GM11168 (cell line): ENCODE measurements around the gene BRD3OS.

Experiments used
- in situ Hi-C: fragments of 300-500 bp; cut with MboI; formaldehyde crosslinking; loops from one replicate; pipeline ENCODE4 v1.12.0; 2022; ENCODE audit warnings: low sequenced_read_pairs; ENCODE audit not compliant: unreplicated experiment

BRD3OS gene

DNA sequence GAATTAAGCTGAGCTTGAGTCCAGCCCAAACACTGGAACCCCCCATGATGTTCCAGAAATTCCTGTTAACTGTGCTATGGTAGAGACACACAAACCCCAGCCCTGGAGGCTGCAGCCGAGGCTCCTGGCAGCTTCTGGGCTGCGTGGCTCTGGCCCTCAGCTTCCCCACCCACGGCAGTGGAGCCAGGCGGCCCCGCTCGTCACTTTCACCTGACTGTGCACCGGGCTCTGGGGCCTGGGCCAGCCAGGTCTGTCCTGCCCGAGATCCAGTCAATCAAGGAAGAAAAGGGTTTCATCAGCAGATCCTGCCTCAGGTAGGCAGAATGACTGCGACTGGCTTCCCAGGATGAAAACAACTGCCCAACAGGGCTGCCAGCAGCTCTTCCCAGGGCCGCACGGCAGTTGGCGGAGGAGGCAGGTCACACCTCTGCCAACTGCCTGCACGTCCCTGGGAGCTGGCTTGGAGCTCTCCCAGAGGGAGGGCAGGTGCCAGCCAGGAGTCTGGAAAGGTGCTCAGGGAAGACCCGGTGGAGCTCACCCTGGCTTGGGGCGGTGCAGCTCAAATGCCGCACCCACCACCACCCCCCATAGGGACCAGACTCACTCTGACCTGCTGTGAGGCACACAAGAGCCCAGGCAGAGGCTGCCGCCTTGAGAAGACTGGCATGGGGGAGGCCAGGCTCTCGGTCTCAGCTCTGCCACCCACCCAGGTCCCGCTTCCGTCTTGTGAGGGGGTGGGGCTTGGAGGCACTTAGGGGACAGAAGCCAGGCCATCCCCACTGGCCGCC is 21.8 kb downstream of the BRD3OS start:
- in situ Hi-C loops = no loop called here

DNA sequence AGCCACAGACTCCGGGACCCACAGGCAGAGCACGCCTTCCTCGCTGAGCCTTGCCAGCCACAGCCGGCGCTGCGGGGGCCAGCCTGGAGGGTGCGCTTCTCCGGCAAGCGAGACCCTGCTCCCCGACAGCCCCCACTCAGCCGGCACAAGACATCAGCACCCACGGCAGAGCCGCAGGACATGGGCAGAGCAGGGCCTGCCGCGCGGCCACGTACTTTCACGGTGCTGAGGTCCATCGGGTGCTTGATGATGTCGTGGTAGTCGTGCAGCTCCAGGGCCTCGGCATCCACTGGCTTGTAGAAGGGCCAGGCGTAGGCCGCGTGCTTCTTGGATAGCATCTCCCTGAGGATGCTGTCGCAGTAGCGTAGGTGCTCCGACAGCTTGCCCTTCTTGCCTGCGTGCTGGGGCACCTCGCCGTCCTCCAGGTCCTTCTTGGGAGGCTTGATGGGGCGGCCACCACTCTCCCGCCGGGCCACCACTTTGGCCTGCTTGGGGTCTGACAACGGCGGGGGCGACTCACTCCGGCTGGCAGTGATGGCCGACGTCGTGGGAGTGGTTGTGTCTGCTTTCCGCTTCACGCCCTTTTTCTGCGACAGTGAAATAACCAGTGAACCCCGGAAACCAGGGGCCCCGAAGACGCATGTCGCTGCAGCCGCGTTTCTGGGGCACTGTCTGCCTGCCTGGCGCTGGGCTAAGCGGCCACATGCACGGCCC is 22.7 kb downstream of the BRD3OS start:
- in situ Hi-C loops = no loop called here

GRCh38 chr9:134048582-134048968 is 23.3 kb downstream of the BRD3OS start:
- in situ Hi-C loops = no loop called here

GRCh38 chr9:134049236-134049635 is 24.0 kb downstream of the BRD3OS start:
- in situ Hi-C loops = no loop called here

- in situ Hi-C loops = no loop called here
Measured at GRCh38 chr9:134049772-134050588, 24.7 kb downstream of the BRD3OS start.

DNA sequence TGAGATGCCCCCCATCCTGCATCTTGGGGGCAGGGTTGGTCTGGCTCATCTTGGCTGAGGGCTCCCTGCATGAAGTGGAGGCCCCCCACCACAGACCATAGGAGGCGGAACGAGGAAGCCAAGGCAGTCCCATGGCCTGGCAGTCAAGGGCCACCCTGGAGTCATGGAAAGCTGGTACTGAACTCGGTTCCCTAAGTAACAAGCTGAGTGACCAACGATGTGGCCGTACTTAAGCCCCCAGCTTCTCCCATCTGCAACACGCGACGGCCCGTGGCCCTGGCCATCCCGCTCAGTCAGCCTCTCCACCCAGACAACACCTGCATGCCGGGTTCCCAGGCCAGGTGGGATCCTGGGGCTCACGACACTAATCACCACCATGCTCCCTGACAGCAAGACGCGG is 25.4 kb downstream of the BRD3OS start:
- in situ Hi-C loops = no loop called here

DNA sequence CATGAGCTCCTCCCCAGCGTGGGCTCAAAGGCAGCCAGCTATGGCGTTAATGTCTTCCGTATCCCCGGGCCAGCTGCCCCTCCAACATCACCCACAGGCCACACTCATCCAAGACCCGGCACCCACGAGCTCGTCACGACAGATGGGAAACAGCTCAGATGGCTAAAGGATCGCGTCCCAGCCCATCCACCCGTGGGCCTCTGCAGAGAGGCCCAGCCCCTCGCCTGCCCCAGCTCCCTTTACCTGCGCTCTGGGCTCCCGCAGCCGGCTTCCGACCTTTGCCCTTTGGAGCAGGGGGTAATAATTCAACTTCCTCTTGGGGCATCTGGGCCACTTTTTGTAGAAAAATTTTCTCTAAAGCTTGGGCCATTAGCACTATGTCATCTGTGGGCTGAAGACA is 26.0 kb downstream of the BRD3OS start:
- in situ Hi-C loops = no loop called here

DNA sequence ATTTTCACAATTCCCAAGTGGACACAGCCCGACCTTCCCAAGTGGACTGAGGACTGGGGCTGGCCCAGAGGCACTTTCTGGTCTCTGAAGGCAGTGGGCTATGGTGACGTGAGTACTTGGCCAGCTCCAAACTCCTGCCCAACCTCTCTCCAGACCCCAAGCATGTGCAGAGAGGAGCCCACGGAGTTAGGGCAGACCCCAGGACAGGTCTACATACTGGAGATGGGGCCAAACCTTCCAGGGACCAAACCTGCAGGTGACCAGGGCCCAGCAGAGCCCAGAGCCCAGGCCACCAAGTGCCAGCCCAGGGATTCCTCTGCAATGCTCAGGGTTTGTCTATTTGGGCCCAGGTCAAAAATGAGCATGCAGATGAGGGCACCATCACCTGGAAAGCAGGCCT is 27.2 kb downstream of the BRD3OS start:
- in situ Hi-C loops = no loop called here

- in situ Hi-C loops = no loop called here
Measured at GRCh38 chr9:134052941-134053340, 27.7 kb downstream of the BRD3OS start.

GRCh38 chr9:134053401-134053871 is 28.2 kb downstream of the BRD3OS start:
- in situ Hi-C loops = no loop called here

DNA sequence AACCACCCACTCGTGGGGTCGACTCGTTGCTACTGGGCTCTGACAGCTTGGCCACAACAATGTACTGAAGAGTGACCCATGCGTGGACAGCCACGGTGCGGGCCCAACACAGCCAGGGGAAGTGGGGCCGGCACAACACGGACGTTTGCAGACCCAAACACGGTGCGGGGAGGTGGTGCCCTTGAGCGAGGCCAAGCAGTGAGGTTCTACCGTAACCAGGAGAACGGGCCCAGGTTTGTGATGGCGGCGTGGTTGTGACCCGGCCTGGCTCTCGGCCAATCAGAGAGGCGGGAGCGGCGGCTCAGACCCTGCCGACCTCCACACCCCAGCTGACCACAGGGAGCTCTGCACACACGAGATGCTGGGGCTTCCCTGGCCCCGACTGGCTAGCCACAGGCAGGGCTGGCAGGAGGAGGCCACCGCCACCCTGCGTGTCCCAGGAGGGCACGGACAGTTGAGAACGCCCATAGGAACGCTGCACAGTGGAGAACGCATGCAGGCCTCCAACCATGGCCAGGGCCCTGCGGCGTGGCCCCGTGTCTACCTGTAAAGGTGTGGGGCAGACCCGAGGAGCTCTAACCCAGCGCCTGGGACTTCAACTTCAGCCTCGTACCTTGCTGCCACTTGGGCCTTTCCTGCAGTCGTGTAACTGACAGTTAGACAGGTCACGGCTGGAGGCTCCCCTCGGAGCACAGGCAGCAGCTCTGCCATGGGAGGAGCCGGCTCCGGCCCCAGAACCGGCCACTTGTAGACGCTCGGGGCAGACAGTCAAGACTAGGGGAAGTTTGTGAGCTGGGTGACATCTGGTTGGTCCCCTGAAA is 28.9 kb downstream of the BRD3OS start:
- in situ Hi-C loops = no loop called here

DNA sequence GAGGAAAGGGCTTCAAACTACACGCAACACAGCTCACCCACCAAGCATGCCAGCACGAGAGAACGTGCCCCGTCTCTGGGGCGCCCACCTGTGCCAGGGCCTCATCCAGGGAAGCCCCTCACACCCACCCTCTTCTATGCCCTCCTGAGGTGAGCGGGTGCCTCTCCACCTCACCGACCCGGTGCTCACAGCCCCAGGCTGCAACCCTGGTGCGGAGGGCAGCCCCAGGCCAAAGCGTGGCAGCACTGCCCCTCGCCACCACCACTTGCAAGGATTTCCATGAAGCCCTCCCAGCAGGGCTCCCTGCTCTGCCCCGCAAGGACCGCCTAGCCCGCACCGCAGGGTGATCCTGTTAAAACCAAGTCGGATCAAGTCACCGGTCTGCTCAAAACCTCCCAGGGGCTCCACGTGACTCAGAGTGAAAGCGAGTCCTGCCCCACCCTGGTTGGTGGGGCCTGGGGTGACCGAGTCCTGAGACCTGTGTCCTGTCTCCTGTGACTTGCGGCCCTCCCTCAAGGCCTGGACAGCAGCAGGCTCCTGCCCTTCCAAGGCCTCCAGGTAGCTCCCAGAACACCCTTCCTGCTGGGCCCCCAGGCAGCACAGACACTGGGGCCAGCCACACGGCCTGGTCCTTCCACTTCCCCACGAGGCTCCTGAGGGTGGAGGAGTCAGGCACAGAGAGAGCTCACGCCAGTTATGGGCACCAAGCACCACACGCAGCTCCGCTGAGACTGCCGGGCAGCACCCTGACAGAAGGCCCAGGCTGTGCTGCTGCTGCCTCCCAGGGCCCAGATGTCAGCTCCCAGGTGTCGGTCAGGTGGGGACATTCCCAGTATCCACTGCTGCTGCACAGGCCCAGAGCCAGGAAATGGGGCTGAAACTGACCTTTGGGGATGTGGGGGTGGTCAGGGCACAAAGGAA is 29.9 kb downstream of the BRD3OS start:
- in situ Hi-C loops = no loop called here

DNA sequence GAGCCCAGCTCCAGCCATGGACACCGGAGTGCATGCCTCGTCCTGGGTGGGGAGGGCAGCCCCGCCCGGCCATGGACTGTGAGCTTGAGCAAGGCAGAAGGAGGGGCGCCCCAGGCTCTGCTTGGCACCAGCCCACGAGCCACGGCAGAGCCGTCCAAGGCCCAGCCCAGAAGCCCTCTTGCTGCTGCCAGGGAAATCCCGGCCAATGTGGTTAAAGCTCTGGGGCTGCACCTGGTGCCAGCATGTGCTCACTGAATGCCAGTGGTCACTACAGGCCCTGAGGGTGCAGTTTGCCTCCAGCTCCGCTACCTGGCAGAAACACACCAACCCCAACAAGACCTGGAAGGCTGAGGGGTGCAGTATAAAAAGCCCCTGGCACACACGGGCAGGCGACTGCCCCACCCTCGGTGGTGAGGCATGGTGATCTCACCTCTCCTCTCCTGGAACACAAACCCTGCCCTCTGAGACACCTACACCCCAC is 30.7 kb downstream of the BRD3OS start:
- in situ Hi-C loops = no loop called here

DNA sequence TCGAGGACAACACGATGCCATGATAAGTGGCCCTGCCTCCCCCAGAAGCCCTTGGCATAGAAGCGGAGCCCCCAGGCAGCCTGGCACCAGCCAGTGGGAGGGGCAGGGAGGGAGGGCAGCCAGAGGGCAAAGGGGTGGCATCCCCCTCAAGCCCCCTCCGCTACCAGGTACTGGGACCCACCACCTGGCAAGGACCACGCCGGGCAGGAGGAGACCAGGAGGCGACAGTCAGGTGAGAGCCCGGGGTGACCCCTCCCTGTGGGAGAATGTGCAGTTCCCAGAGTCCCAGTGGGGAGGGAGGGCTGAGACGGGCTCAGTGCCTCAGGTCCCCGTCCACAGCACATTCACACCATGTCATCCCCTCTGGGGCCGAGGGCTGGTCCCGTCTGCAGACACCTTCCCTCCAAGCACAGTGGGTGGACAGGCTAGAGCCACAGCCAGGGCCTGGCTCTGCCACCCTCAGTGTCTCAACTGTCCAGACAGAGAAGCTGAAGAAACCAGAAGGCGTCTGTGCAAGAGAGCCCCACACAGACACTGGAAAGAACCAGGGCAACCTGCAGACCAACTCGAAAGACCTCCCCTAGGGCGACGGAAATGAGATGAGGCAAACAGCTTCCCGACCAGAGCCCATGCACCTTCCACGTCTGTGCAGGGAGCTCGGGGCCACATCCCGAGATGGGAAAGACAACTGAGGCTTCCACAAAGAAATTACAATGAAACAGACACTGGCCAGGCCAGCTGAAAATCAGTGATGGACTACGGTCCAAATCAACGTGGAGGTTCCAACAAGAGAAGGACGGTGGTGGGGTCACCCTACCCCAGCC is 31.4 kb downstream of the BRD3OS start:
- in situ Hi-C loops = no loop called here

DNA sequence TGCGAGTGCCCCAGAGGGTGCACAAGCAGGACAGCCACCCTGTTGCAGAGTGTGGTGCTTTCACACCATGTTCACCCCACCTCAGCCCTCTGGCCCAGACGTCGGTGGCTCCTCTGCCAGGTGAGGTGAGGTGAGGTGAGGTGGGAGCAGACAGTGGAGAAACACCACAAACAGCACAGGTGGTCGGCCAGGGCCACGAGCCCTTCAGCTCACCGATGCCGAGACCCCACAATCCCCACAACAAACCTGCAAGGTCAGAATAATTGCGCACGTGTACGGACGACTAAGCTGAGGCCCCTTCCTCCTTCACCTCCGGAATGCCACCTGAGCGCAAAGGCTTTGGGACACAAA is 32.0 kb downstream of the BRD3OS start:
- in situ Hi-C loops = no loop called here

DNA sequence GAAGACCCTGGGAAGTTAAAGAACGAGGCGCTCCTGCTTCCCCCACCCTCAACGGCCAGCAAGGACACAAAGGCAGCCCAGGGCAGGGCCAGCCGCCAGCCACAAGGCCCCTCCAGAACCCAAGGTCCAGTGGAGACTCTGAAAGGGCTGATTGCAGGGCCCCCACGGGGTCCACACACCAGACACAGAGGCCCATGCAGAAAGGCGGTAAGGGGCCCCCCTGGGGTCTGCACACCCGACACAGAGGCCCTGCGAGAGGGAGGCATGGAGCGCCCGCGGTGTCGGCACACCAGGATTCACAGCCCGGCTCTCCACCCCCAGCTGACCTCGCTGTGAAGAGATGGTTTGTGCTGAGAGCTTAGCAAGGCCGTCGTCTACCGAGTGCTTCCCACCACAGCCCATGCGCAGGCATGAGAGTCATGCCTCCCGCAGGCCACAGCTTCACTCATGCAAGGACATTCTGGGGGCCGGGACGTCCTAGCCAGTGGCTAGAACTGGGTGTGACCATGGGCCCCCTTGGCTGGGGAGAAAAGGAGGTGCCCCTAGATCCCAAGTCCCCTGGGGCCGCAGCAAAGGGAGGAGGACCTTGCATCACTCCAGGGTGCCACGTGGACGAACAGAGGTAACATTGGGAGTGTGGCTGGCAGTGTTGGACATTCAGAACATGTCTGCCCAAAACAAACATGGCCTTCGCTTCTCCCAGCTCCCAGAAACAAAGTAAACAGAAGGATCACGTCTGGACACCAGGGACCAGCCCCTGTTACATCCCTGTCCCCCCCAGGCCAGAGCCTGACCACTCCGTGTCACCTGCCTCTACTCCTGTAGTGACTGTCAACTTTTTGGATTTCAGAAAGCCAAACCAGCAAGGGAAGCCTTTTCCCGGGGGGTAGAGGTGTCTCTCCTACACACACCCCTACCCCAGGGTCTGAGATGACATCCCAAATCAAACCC is 32.7 kb downstream of the BRD3OS start:
- in situ Hi-C loops = no loop called here

- in situ Hi-C loops = no loop called here
Measured at GRCh38 chr9:134058716-134059115, 33.4 kb downstream of the BRD3OS start.
